ENCODE measurements around the gene CEP192. TPM values are rescaled to one million over a fixed set of nuclear protein-coding genes. Genes with fewer than 3 reads are reported as not detected.

The CEP192 gene
- total and polyA plus RNA-seq, 2 of the 13 experiments (the other 11 are each of a cell fraction or from before 2014, with no cell fraction given) = 15.3 to 24.7 TPM

DNA sequence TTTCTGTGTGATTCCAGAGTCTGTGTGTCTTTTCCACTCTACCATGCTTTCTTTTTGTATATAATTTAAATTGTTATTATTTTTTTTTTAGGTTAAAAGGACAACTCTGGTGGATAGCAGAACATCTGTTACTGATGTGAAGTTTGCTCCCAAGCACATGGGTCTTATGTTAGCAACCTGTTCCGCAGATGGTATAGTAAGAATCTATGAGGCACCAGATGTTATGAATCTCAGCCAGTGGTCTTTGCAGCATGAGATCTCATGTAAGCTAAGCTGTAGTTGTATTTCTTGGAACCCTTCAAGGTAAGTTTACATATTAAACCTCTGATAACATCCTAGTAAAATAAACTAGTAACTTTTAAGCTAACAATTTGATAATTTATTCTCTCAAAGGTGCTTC lies 28.1 kb upstream of the CEP192 start:
- peaks cover 12% of the 10 kb centered on the region for H3K4me1 ChIP-seq (ENCODE audit: insufficient read depth, low read length)
- H2AFZ ChIP-seq (ENCODE audit: low read length) = no peak overlapping the region
- peaks cover 3% of the 10 kb centered on the region; the same call in 1 of the 2 replicates for H4K20me1 ChIP-seq (ENCODE audit: insufficient read depth, low read length)
- no peak overlapping the region for H3K27ac ChIP-seq (ENCODE audit: extremely low read length, insufficient read depth, low read length)
- ChIA-PET POLR2A (no interaction called here), CTCF (ENCODE audit: low intra/inter-chr PET ratio, low total read pairs) (no interaction called here)
- ATAC-seq (no peak), DNase-seq (ENCODE audit: low spot score) (no peak), FAIRE-seq (no peak)
- H3K4me3 ChIP-seq (replicated peaks in 1 of 3; ENCODE audit: insufficient read depth in 1 of 3, low read depth in 2 of 3, low read length in 3 of 3) = no peak overlapping the region
- peaks cover 39% of the 10 kb centered on the region for H3K79me2 ChIP-seq (ENCODE audit: insufficient read depth, low read length)
- no peaks in the 10 kb centered on the region for H3K9me3 ChIP-seq (ENCODE audit: low read length)
- intact Hi-C loops (cut with micrococcal nuclease; ENCODE audit: unreplicated experiment) = no loop called here
- TF ChIP-seq HHEX (CRISPR knock-in tag; IDR thresholded peaks at IDR 0.05) = no peak
- TF ChIP-seq ZNF660 (CRISPR knock-in tag; IDR thresholded peaks at IDR 0.05; ENCODE audit: borderline replicate concordance, low read depth) = no peak
- no peak overlapping the region for H3K4me2 ChIP-seq (ENCODE audit: low read depth, low read length)
- no TSS peak for BruUV-seq (replicated peaks)
- no peaks in the 10 kb centered on the region for H3K27me3 ChIP-seq (ENCODE audit: control insufficient read depth in 1 of 2, insufficient read depth in 2 of 2, low read length in 2 of 2)
- 100% methylated on average over 1 of the region's 1 CpG for WGBS (ENCODE audit: low lambda C conversion rate)
- H3K9ac ChIP-seq (ENCODE audit: insufficient read depth, low read depth, low read length) = no peak overlapping the region
- H3K36me3 ChIP-seq (replicated peaks in 1 of 2; ENCODE audit: control insufficient read depth in 1 of 2, insufficient read depth in 2 of 2, low read length in 2 of 2) = peaks cover 14 to 73% of the 10 kb centered on the region in 2 experiments; a peak in 4 of 5 replicates
- in situ Hi-C loops (cut with HindIII; ENCODE audit: extremely low pct_ligation_motif_present, low pct_unique_long_range_greater_than_20kb) = no loop called here

DNA sequence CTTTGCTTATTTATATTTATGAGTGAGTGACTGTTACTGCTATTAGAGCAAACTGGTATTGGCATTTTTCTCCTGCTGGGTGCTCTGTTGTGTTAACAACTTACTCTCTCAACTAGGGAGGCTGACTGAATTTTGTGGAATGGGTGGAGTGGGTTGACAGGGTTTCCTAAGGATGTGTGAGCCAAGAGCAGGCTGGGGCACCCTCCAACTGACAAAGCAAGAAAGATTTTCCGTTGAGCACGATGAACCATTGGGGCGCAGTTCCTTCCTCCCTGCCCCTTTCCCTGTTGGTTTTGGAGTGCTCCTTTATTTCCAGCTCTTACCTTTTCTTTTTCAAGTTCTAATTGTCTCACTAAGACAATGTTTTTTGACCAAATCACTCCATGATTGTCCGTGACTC lies 23.0 kb upstream of the CEP192 start:
- H3K4me3 ChIP-seq (replicated peaks in 1 of 3; ENCODE audit: insufficient read depth in 1 of 3, low read depth in 2 of 3, low read length in 3 of 3) = no peak overlapping the region
- ChIA-PET CTCF (ENCODE audit: low intra/inter-chr PET ratio, low total read pairs) (no interaction called here), POLR2A (no interaction called here)
- no peak overlapping the region for H3K4me2 ChIP-seq (ENCODE audit: low read depth, low read length)
- H3K9me3 ChIP-seq (ENCODE audit: low read length) = no peaks in the 10 kb centered on the region
- DNase-seq (ENCODE audit: low spot score) (no peak), FAIRE-seq (no peak), ATAC-seq (no peak)
- 72% methylated on average over 4 of the region's 4 CpGs for WGBS (ENCODE audit: low lambda C conversion rate)
- TF ChIP-seq IKZF1 (IDR thresholded peaks at IDR 0.05) (no peak), RARA (CRISPR knock-in tag; IDR thresholded peaks at IDR 0.05) (no peak)
- no peaks in the 10 kb centered on the region for H4K20me1 ChIP-seq (ENCODE audit: insufficient read depth, low read length)
- no peak overlapping the region for H3K9ac ChIP-seq (ENCODE audit: insufficient read depth, low read depth, low read length)
- H3K36me3 ChIP-seq (replicated peaks in 1 of 2; ENCODE audit: control insufficient read depth in 1 of 2, insufficient read depth in 2 of 2, low read length in 2 of 2) = peaks cover 26 to 69% of the 10 kb centered on the region in 2 experiments
- no peak overlapping the region for H2AFZ ChIP-seq (ENCODE audit: low read length)
- intact Hi-C loops (cut with micrococcal nuclease; ENCODE audit: unreplicated experiment) (no loop called here), in situ Hi-C loops (cut with HindIII; ENCODE audit: extremely low pct_ligation_motif_present, low pct_unique_long_range_greater_than_20kb) (no loop called here)
- no peaks in the 10 kb centered on the region for H3K27me3 ChIP-seq (ENCODE audit: control insufficient read depth in 1 of 2, insufficient read depth in 2 of 2, low read length in 2 of 2)
- BruUV-seq (replicated peaks) = no TSS peak
- no peaks in the 10 kb centered on the region for H3K4me1 ChIP-seq (ENCODE audit: insufficient read depth, low read length)
- peaks cover 4% of the 10 kb centered on the region for H3K79me2 ChIP-seq (ENCODE audit: insufficient read depth, low read length)
- H3K27ac ChIP-seq (ENCODE audit: extremely low read length, insufficient read depth, low read length) = no peak overlapping the region

Data from HepG2 (cell line).